ENCODE measurements around the gene EEA1. TPM values are rescaled to one million over a fixed set of nuclear protein-coding genes. Genes with fewer than 3 reads are reported as not detected.
"Not testable (repeated sequence)": the region's sequence is repeated elsewhere in the genome, so short reads cannot be mapped to it uniquely, and the experiment has no call there.

Gene EEA1
- total RNA-seq, 1 donor from 2014 or later = 12.0 TPM

- H3K27ac Mint-ChIP-seq (ENCODE audit: unreplicated experiment) = no peak overlapping the region
These were observed 174.9 kb downstream of the EEA1 start for GRCh38 chr12:92753976-92754885.

GRCh38 chr12:92749691-92750090 lies 179.4 kb downstream of the EEA1 start:
- not testable (repeated sequence) for DNase-seq; H3K4me3 Mint-ChIP-seq (ENCODE audit: unreplicated experiment); H3K4me1 Mint-ChIP-seq (ENCODE audit: low read depth, unreplicated experiment); H3K27me3 Mint-ChIP-seq (ENCODE audit: unreplicated experiment); H3K9me3 Mint-ChIP-seq (ENCODE audit: unreplicated experiment); H3K27ac Mint-ChIP-seq (ENCODE audit: unreplicated experiment); H3K36me3 Mint-ChIP-seq (ENCODE audit: unreplicated experiment)

More at GRCh38 chr12:92753976-92754885, 174.9 kb downstream of the EEA1 start:
- H3K4me1 Mint-ChIP-seq (ENCODE audit: low read depth, unreplicated experiment) = no peaks in the 10 kb centered on the region
- H3K9me3 Mint-ChIP-seq (ENCODE audit: unreplicated experiment) = no peaks in the 10 kb centered on the region
- DNase-seq = no peak
- no peaks in the 10 kb centered on the region for H3K36me3 Mint-ChIP-seq (ENCODE audit: unreplicated experiment)
- no peak for TF ChIP-seq CTCF (IDR thresholded peaks at IDR 0.05; ENCODE audit: partially characterized antibody, unreplicated experiment)
- H3K4me3 Mint-ChIP-seq (ENCODE audit: unreplicated experiment) = no peak overlapping the region
- peaks cover 4% of the 10 kb centered on the region for H3K27me3 Mint-ChIP-seq (ENCODE audit: unreplicated experiment)

GRCh38 chr12:92747151-92747550 lies 181.9 kb downstream of the EEA1 start:
- H3K27me3 Mint-ChIP-seq (ENCODE audit: unreplicated experiment) = no peaks in the 10 kb centered on the region
- H3K9me3 Mint-ChIP-seq (ENCODE audit: unreplicated experiment) = no peaks in the 10 kb centered on the region
- no peaks in the 10 kb centered on the region for H3K4me1 Mint-ChIP-seq (ENCODE audit: low read depth, unreplicated experiment)
- no peak for TF ChIP-seq CTCF (IDR thresholded peaks at IDR 0.05; ENCODE audit: partially characterized antibody, unreplicated experiment)
- H3K4me3 Mint-ChIP-seq (ENCODE audit: unreplicated experiment) = no peak overlapping the region
- H3K27ac Mint-ChIP-seq (ENCODE audit: unreplicated experiment) = no peak overlapping the region
- H3K36me3 Mint-ChIP-seq (ENCODE audit: unreplicated experiment) = no peaks in the 10 kb centered on the region
- DNase-seq = no peak

GRCh38 chr12:92745856-92746550 lies 183.1 kb downstream of the EEA1 start:
- DNase-seq = no peak
- H3K4me3 Mint-ChIP-seq (ENCODE audit: unreplicated experiment) = no peak overlapping the region
- no peaks in the 10 kb centered on the region for H3K27me3 Mint-ChIP-seq (ENCODE audit: unreplicated experiment)
- H3K36me3 Mint-ChIP-seq (ENCODE audit: unreplicated experiment) = no peaks in the 10 kb centered on the region
- H3K27ac Mint-ChIP-seq (ENCODE audit: unreplicated experiment) = no peak overlapping the region
- H3K4me1 Mint-ChIP-seq (ENCODE audit: low read depth, unreplicated experiment) = no peaks in the 10 kb centered on the region
- no peaks in the 10 kb centered on the region for H3K9me3 Mint-ChIP-seq (ENCODE audit: unreplicated experiment)
- no peak for TF ChIP-seq CTCF (IDR thresholded peaks at IDR 0.05; ENCODE audit: partially characterized antibody, unreplicated experiment)

- Mint-ChIP-seq H3K4me1 (ENCODE audit: low read depth, unreplicated experiment) (no peaks in the 10 kb centered on the region), H3K27me3 (ENCODE audit: unreplicated experiment) (no peaks in the 10 kb centered on the region), H3K4me3 (ENCODE audit: unreplicated experiment) (no peak overlapping the region), H3K27ac (ENCODE audit: unreplicated experiment) (no peak overlapping the region), H3K36me3 (ENCODE audit: unreplicated experiment) (no peaks in the 10 kb centered on the region), H3K9me3 (ENCODE audit: unreplicated experiment) (no peaks in the 10 kb centered on the region)
- DNase-seq = no peak
- no peak for TF ChIP-seq CTCF (IDR thresholded peaks at IDR 0.05; ENCODE audit: partially characterized antibody, unreplicated experiment)
These were observed 186.1 kb downstream of the EEA1 start for GRCh38 chr12:92743026-92743425.
